KMS-11 (cell line): ENCODE results near the gene CFAP52.

Experiments
- H2AFZ ChIP-seq: fragments of 200-600 bp; sonication (generic); 2 replicates; pipeline ENCODE4 v1.6.1; 2016; ENCODE audit warnings: antibody characterized with exemption, mixed run types, low read depth
- H3K27ac ChIP-seq: fragments of 200-600 bp; sonication (generic); 2 replicates; pipeline ENCODE4 v1.6.1; 2016; ENCODE audit warnings: mild to moderate bottlenecking, mixed run types
- H3K27me3 ChIP-seq: fragments of 200-600 bp; sonication (generic); 2 replicates; pipeline ENCODE4 v1.6.1; 2017; ENCODE audit warnings: mild to moderate bottlenecking, low read depth, mixed run types, moderate library complexity; ENCODE audit not compliant: insufficient read depth
- H3K36me3 ChIP-seq: fragments of 200-600 bp; sonication (generic); 2 replicates; pipeline ENCODE4 v1.6.1; 2017; ENCODE audit warnings: mild to moderate bottlenecking, mixed run types; ENCODE audit not compliant: insufficient read depth
- H3K4me1 ChIP-seq: fragments of 200-600 bp; sonication (generic); 2 replicates; pipeline ENCODE4 v1.6.1; 2016; ENCODE audit warnings: mild to moderate bottlenecking, low read depth, mixed run types; ENCODE audit not compliant: poor library complexity, severe bottlenecking
- H3K4me2 ChIP-seq: fragments of 200-600 bp; sonication (generic); 2 replicates; pipeline ENCODE4 v1.7.0; 2016; ENCODE audit warnings: mild to moderate bottlenecking, mixed run types
- H3K4me3 ChIP-seq: fragments of 200-600 bp; sonication (generic); IDR thresholded peaks from 2 replicates; pipeline ENCODE4 v1.6.1; 2017; ENCODE audit warnings: low read depth, low read length, mixed read lengths; ENCODE audit not compliant: insufficient read depth
- H3K79me2 ChIP-seq: fragments of 200-600 bp; sonication (generic); 2 replicates; pipeline ENCODE4 v1.6.1; 2016; ENCODE audit warnings: low read depth, mixed run types; ENCODE audit not compliant: insufficient read depth
- H3K9ac ChIP-seq: fragments of 200-600 bp; sonication (generic); 2 replicates; pipeline ENCODE4 v1.6.1; 2016; ENCODE audit warnings: mild to moderate bottlenecking, mixed run types
- H4K20me1 ChIP-seq: fragments of 200-600 bp; sonication (generic); 2 replicates; pipeline ENCODE4 v1.6.1; 2016; ENCODE audit warnings: mild to moderate bottlenecking, mixed run types; ENCODE audit not compliant: insufficient read depth
- CTCF ChIP-seq: fragments of 200-600 bp; sonication (generic); conservative IDR thresholded peaks from 2 replicates; pipeline ENCODE4 v1.6.1; 2017; ENCODE audit warnings: low read depth, mild to moderate bottlenecking, antibody characterized with exemption, low read length, moderate library complexity, mixed read lengths

Gene CFAP52

GRCh38 chr17:9576521-9577372 is at the start of gene CFAP52:
CFAP52 (plus strand) TSS chr17:9576642; CDS start chr17:9576696, 54 bp downstream.
- H3K36me3 ChIP-seq = no peaks in the 10 kb centered on the region
- H3K79me2 ChIP-seq = no peaks in the 10 kb centered on the region
- peak within 1 kb of the TSS; percentile 54; the same call in 1 of the 2 replicates for H2AFZ ChIP-seq
- TF ChIP-seq CTCF = no peak
- H3K4me3 ChIP-seq = no peak within 1 kb of the TSS
- H3K4me1 ChIP-seq = no peaks in the 10 kb centered on the region
- no peak within 1 kb of the TSS; the same call in 1 of the 2 replicates for H3K9ac ChIP-seq
- H3K4me2 ChIP-seq = peak within 1 kb of the TSS; percentile 39; the same call in 1 of the 2 replicates
- no peaks in the 10 kb centered on the region for H3K27me3 ChIP-seq
- no peak within 1 kb of the TSS for H3K27ac ChIP-seq
- H4K20me1 ChIP-seq = no peaks in the 10 kb centered on the region

- Histone ChIP-seq H3K27ac (no peak overlapping the region), H3K4me1 (no peaks in the 10 kb centered on the region), H3K9ac (no peak overlapping the region), H2AFZ (no peak overlapping the region), H3K27me3 (no peaks in the 10 kb centered on the region), H3K4me3 (no peak overlapping the region), H3K79me2 (no peaks in the 10 kb centered on the region), H3K4me2 (no peak overlapping the region), H3K36me3 (no peaks in the 10 kb centered on the region), H4K20me1 (no peaks in the 10 kb centered on the region)
- no peak for TF ChIP-seq CTCF
Observed at GRCh38 chr17:9527788-9528187, 48.7 kb upstream of the CFAP52 start.

DNA sequence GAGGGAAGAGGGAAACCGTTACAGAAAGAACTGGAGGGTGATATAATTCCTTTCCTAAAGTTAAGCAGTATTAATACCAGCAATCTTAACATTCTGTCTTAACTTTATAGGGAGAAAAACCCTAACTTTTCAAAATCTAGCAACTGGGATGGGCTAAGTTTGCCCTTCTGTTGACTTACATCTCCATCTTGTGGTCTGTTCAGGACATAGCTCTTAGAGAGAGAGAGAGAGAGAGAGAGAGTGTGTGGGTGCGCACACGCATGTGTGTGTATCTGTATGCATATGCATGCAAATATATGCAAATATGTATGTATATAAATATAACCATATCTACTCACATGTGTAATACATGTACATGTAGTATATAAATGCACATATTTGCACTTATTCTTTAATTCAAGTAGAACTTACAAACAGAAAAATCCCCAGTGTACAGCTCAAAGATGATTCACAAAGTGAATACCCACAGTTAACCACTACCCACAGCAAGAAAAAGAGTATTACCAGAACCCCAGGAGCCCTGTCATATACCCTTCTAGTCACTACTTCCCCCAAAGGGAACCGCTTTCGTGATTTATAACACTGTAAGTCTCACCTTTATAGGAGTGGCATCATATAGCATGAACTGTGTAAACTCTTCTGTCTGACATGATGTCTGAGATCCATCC is 47.3 kb upstream of the CFAP52 start:
- H3K4me1 ChIP-seq = no peaks in the 10 kb centered on the region
- H3K4me3 ChIP-seq = no peak overlapping the region
- H3K36me3 ChIP-seq = no peaks in the 10 kb centered on the region
- no peaks in the 10 kb centered on the region for H3K79me2 ChIP-seq
- no peak overlapping the region for H2AFZ ChIP-seq
- no peaks in the 10 kb centered on the region for H4K20me1 ChIP-seq
- TF ChIP-seq CTCF = no peak
- H3K27me3 ChIP-seq = no peaks in the 10 kb centered on the region
- H3K4me2 ChIP-seq = no peak overlapping the region
- no peak overlapping the region for H3K9ac ChIP-seq
- no peak overlapping the region for H3K27ac ChIP-seq

GRCh38 chr17:9531034-9531433 is 45.4 kb upstream of the CFAP52 start:
- no peaks in the 10 kb centered on the region for H3K27me3 ChIP-seq
- no peak overlapping the region for H3K9ac ChIP-seq
- H3K4me2 ChIP-seq = no peak overlapping the region
- no peak for TF ChIP-seq CTCF
- H3K4me1 ChIP-seq = no peaks in the 10 kb centered on the region
- H3K36me3 ChIP-seq = no peaks in the 10 kb centered on the region
- no peak overlapping the region for H3K27ac ChIP-seq
- H2AFZ ChIP-seq = no peak overlapping the region
- H3K79me2 ChIP-seq = no peaks in the 10 kb centered on the region
- H3K4me3 ChIP-seq = no peak overlapping the region
- H4K20me1 ChIP-seq = no peaks in the 10 kb centered on the region
